Right lobe of liver (tissue), 6 donors: ENCODE data around the gene NTM. TPM values are rescaled to one million over a fixed set of nuclear protein-coding genes. Genes with fewer than 3 reads are reported as not detected.

Experiments
- ATAC-seq, 4 donors: fragments of 200-7000 bp; cut with Tn5 transposase; one replicate each; pipeline ENCODE4 v1.9.1; 2020; ENCODE audit warnings: mild to moderate bottlenecking in 4 of 4, moderate library complexity in 4 of 4
- DNase-seq, 3 donors: peaks; one replicate each; pipeline ENCODE4 v3.0.0-alpha.2; 2020
- H3K27ac ChIP-seq, 3 donors: fragments of 200-600 bp; one replicate each; pipeline ENCODE4 v1.8.0; 2022
- H3K27me3 ChIP-seq, 2 donors: fragments of 200-600 bp; one replicate each; pipeline ENCODE4 v1.8.0; 2022
- H3K36me3 ChIP-seq, 4 donors: fragments of 200-600 bp; sonication (generic) in 1 of 4; one replicate each; pipeline versions ENCODE4 v1.5.1 to v1.8.0; 2017 to 2022; ENCODE audit warnings: control low read depth in 1 of 4
- H3K4me1 ChIP-seq, 4 donors: fragments of 200-600 bp; sonication (generic) in 1 of 4; one replicate each; pipeline versions ENCODE4 v1.5.1 to v1.8.0; 2017 to 2022; ENCODE audit warnings: control low read depth in 1 of 4
- H3K4me3 ChIP-seq, 3 donors: fragments of 200-600 bp; one replicate each; pipeline ENCODE4 v1.8.0; 2022
- H3K9me3 ChIP-seq, 4 donors: fragments of 200-600 bp; sonication (generic) in 1 of 4; one replicate each; pipeline versions ENCODE4 v1.5.1 to v1.8.0; 2017 to 2022; ENCODE audit warnings: control low read depth in 1 of 4
- POLR2A ChIP-seq: fragments of 450-650 bp; IDR thresholded peaks from one replicate; pipeline ENCODE4 v1.6.1; 2017; ENCODE audit warnings: antibody characterized with exemption, mild to moderate bottlenecking
- WGBS: methylation state at CpG from one replicate; pipeline ENCODE4 v1.1.6; 2018; ENCODE audit warnings: low coverage, low lambda C conversion rate; ENCODE audit not compliant: insufficient coverage; ENCODE audit errors: missing lambda C conversion rate; 5-methylcytosine and 5-hydroxymethylcytosine counted together
- intact Hi-C, 2 donors: fragments of 100-400 bp; cut with DNase I; formaldehyde crosslinking; loops; one replicate each; pipeline versions ENCODE4 v1.11.2 to v1.14.1; 2022
- total RNA-seq, 6 experiments: library from RNA; depleted of rRNA in 2 of 6; stranded (reverse); fragments of >200 nt in 2 of 6; fragmentation: NEBNext Ultra II Directional in 3 of 6; extraction: Animal tissue kit (Norgen Biotek cat#: 25700) in 3 of 6; gene quantifications; one replicate each; pipeline versions ENCODE4 v1.1.0 to v1.2.4, GENCODE V29; 2016 to 2023
- TF ChIP-seq, protein P1 (sequence below), 4 donors: fragments of 200-600 bp in 3 of 4; fragments of 450-650 bp in 1 of 4; IDR thresholded peaks; one replicate each; pipeline versions ENCODE4 v1.5.1 to v1.8.0; 2016 to 2022; ENCODE audit warnings: antibody characterized with exemption in 4 of 4, mild to moderate bottlenecking in 2 of 4
- donor health status: DM: no; HTN: yes; CAD: no.
- donor health status: DM: no; HTN: no; CAD: no.
- donor health status: DM: no; HTN: no; CAD: no.
- donor health status: DM: no; HTN: yes; CAD: no.
- donor health status: DM: no; HTN: yes; CAD: no.

The NTM gene
- total RNA-seq, 6 experiments from 2014 or later, result 0.35 TPM; not detected in 5

DNA sequence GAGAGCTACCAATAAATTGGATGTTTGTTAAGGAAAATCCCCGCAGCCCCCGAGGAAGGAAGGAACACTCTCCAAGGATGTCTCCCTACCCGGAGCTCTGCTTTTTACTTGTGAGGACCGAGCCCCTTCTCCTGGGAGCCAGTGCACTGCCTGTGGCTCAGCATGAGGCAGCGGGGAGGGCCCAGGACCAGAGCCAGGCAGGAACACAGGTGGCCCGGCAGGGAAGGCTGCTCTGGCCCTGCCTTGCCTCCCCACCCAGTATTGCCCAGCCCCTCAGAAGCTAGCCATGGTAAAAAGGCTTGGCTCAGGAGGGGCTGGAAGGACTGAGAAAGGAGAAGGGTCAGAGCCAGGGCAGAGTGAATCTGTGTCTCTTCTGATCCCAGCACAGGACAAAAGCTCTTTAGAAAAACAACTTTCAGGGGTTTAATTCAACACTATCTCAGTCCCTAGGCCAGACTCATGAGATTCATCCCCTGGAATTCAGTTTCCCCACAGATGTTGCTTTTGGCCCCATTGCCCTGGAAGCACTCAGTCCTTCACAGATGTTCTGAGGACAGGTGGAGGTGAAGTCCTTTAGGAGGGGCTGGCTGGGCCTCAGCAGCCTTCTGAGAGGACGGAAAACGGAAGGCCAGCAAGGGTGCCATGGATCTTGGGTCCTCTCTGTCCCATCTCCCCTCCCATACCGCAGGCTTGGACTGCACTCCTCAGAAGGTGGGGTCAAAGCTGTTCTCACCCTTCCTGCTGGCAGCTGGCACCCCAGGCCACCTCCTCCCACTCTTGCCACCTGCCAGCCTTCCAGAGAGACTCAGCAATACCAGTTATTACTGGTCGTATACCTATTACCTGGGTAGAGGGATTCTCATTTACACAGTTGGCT lies 318.9 kb downstream of the NTM start:
- H3K36me3 ChIP-seq, result no peaks in the 10 kb centered on the region
- ATAC-seq (no peak), DNase-seq (no peak)
- 76% methylated on average over 8 of the region's 10 CpGs for WGBS
- H3K27me3 ChIP-seq, result no peaks in the 10 kb centered on the region
- intact Hi-C loops, result no loop called here
- H3K4me3 ChIP-seq, result no peak overlapping the region
- no peaks in the 10 kb centered on the region for H3K4me1 ChIP-seq
- TF ChIP-seq, protein P1, sequence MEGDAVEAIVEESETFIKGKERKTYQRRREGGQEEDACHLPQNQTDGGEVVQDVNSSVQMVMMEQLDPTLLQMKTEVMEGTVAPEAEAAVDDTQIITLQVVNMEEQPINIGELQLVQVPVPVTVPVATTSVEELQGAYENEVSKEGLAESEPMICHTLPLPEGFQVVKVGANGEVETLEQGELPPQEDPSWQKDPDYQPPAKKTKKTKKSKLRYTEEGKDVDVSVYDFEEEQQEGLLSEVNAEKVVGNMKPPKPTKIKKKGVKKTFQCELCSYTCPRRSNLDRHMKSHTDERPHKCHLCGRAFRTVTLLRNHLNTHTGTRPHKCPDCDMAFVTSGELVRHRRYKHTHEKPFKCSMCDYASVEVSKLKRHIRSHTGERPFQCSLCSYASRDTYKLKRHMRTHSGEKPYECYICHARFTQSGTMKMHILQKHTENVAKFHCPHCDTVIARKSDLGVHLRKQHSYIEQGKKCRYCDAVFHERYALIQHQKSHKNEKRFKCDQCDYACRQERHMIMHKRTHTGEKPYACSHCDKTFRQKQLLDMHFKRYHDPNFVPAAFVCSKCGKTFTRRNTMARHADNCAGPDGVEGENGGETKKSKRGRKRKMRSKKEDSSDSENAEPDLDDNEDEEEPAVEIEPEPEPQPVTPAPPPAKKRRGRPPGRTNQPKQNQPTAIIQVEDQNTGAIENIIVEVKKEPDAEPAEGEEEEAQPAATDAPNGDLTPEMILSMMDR (IDR thresholded peaks at IDR 0.05), result no peak
- no peak for TF ChIP-seq POLR2A
- no peaks in the 10 kb centered on the region for H3K9me3 ChIP-seq
- H3K27ac ChIP-seq, result no peak overlapping the region

DNA sequence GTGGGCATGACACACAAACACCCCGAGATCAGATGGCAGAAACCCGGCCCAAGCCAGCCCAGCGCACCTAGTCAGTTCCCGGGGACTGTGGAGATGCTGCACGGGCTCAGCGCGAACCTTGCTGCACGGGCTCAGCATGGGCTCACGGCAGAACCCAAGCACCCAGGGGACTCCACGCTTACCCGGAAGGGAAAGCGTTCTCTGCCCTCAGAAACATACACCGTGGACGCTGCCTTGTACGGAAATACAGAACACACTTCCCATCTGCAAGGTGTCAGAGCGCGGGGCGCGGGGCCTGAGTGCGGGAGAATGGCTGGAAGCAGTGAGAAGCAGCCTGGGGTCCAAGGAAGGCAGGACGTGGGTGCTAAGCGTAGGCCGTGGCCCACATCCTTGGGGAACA lies 319.9 kb downstream of the NTM start:
- no peaks in the 10 kb centered on the region for H3K9me3 ChIP-seq
- 89% methylated on average over 8 of the region's 23 CpGs for WGBS
- H3K4me1 ChIP-seq, result peaks cover 0 to 4% (median 0%) of the 10 kb centered on the region in 4 donors
- intact Hi-C loops, result no loop called here
- H3K27ac ChIP-seq, result no peak overlapping the region
- no peaks in the 10 kb centered on the region for H3K36me3 ChIP-seq
- no peak for ATAC-seq
- no peaks in the 10 kb centered on the region for H3K27me3 ChIP-seq
- no peak overlapping the region for H3K4me3 ChIP-seq
- no peak for DNase-seq
- TF ChIP-seq POLR2A, result no peak
- TF ChIP-seq, protein P1 (IDR thresholded peaks at IDR 0.05), result no peak

DNA sequence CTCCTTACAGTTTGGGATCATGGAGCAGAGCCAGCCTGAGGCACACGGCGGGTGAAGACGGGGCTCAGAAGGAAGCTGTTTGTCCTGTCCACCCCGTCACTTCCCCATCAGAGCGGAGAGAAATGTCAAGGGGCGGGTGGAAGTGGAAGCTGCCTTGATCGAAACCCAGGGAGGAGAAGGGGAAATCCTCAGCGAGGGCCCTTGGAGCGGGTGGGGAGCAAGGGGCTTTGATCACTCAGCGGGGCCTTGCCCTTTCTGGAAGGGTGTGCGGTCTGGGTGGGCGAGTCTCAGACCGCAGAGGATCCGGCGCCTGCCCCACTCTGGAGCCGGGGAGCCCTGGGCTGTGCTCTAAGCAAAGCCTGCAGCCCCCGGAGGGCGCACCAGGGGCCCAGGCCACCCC lies 320.4 kb downstream of the NTM start:
- Histone ChIP-seq H3K4me1 (peaks cover 0 to 4% (median 0%) of the 10 kb centered on the region in 4 donors), H3K9me3 (no peaks in the 10 kb centered on the region), H3K27ac (no peak overlapping the region), H3K36me3 (no peaks in the 10 kb centered on the region), H3K4me3 (no peak overlapping the region), H3K27me3 (no peaks in the 10 kb centered on the region)
- intact Hi-C loops, result no loop called here
- no peak for DNase-seq
- TF ChIP-seq POLR2A, result no peak
- TF ChIP-seq, protein P1 (IDR thresholded peaks at IDR 0.05), result no peak
- ATAC-seq, result no peak
- WGBS, result 28% methylated on average over 2 of the region's 18 CpGs

DNA sequence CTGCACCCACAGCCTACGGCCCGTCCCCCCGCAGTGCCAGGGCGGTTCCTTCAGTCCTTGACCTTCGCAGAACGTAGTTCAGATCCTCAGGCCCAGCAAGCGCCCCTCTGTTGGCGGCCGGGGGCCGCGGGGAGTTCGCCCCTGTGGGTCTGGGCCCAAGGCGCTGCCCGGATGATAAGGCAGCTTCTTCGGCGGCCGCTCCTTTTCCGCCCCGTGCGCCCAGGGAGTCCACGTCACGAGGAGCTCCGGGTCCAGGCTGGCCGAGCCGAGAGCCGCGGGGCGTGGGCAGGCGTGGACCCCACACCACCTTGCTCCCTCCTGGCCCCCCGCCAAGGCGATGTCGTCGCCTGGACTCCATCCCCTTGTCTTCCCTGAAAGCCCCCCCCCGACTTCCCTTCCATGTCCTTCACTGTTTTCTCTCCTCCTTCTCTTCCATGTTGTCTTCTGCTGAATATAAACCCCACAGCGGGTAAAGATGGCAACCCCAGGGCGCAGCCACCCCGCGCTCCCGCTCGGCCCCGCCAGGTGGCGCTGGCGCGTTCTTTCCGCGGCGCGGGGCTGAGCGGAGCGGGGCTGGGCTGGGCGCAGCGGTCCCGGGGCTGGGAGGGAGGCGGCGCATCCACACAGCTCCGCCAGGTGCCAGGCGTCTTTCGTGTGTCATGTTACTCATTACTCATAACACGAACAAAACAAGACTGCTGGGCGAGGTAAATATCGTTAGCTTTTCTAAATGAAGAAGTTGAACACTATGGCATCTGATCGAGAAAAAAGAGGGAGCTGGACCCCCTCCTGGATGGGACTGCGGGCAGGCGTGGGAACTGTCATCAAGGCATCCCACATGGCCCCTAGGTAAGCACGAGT lies 321.0 kb downstream of the NTM start:
- Histone ChIP-seq H3K36me3 (no peaks in the 10 kb centered on the region), H3K9me3 (no peaks in the 10 kb centered on the region), H3K27ac (no peak overlapping the region), H3K4me1 (peaks cover 0 to 4% (median 0%) of the 10 kb centered on the region in 4 donors), H3K27me3 (no peaks in the 10 kb centered on the region), H3K4me3 (no peak overlapping the region)
- 21% methylated on average over 34 of the region's 65 CpGs for WGBS
- DNase-seq, result no peak
- ATAC-seq, result peak in 3 of 4 donors; percentile 9 to 29 (median 20)
- TF ChIP-seq POLR2A, result no peak
- TF ChIP-seq, protein P1 (IDR thresholded peaks at IDR 0.05), result peak; percentile 23 to 48 (median 36)
- intact Hi-C loops, result no loop called here
